Measurements from ENCODE around the gene DDX24. TPM values are rescaled to one million over a fixed set of nuclear protein-coding genes. Genes with fewer than 3 reads are reported as not detected.
A peak's percentile ranks its signal among the peaks of the same experiment; 100 is the strongest.

Gene DDX24
- total RNA-seq, 2 donors from 2014 or later: 110 to 142 TPM

- H3K4me1 ChIP-seq: no peaks in the 10 kb centered on the region
- H3K27me3 ChIP-seq: no peaks in the 10 kb centered on the region
- H3K36me3 ChIP-seq: no peaks in the 10 kb centered on the region
- peak overlapping the region in 1 of 2 donors; percentile 52 for H3K9ac ChIP-seq (ENCODE audit: low read depth in 2 of 2, low read length in 2 of 2)
- DNase-seq: peak; percentile 52
- intact Hi-C loops (cut with DNase I): no loop called here
- H3K27ac ChIP-seq: no peak overlapping the region
- H3K9me3 ChIP-seq: no peaks in the 10 kb centered on the region
- H3K4me3 ChIP-seq: no peak overlapping the region
- TF ChIP-seq, protein P1, sequence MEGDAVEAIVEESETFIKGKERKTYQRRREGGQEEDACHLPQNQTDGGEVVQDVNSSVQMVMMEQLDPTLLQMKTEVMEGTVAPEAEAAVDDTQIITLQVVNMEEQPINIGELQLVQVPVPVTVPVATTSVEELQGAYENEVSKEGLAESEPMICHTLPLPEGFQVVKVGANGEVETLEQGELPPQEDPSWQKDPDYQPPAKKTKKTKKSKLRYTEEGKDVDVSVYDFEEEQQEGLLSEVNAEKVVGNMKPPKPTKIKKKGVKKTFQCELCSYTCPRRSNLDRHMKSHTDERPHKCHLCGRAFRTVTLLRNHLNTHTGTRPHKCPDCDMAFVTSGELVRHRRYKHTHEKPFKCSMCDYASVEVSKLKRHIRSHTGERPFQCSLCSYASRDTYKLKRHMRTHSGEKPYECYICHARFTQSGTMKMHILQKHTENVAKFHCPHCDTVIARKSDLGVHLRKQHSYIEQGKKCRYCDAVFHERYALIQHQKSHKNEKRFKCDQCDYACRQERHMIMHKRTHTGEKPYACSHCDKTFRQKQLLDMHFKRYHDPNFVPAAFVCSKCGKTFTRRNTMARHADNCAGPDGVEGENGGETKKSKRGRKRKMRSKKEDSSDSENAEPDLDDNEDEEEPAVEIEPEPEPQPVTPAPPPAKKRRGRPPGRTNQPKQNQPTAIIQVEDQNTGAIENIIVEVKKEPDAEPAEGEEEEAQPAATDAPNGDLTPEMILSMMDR (IDR thresholded peaks at IDR 0.05): no peak
These were observed 34.1 kb upstream of the DDX24 start for GRCh38 chr14:94115058-94115591.

- DNase-seq: no peak
- no peaks in the 10 kb centered on the region for H3K9me3 ChIP-seq
- intact Hi-C loops (cut with DNase I): no loop called here
- no peaks in the 10 kb centered on the region for H3K27me3 ChIP-seq
- H3K4me3 ChIP-seq: no peak overlapping the region
- H3K36me3 ChIP-seq: no peaks in the 10 kb centered on the region
- no peak overlapping the region for H3K27ac ChIP-seq
- H3K9ac ChIP-seq (ENCODE audit: low read depth in 2 of 2, low read length in 2 of 2): peak overlapping the region in 1 of 2 donors; percentile 52
- TF ChIP-seq, protein P1 (IDR thresholded peaks at IDR 0.05): no peak
- no peaks in the 10 kb centered on the region for H3K4me1 ChIP-seq
These were observed 33.6 kb upstream of the DDX24 start for GRCh38 chr14:94114589-94115057.

DNA sequence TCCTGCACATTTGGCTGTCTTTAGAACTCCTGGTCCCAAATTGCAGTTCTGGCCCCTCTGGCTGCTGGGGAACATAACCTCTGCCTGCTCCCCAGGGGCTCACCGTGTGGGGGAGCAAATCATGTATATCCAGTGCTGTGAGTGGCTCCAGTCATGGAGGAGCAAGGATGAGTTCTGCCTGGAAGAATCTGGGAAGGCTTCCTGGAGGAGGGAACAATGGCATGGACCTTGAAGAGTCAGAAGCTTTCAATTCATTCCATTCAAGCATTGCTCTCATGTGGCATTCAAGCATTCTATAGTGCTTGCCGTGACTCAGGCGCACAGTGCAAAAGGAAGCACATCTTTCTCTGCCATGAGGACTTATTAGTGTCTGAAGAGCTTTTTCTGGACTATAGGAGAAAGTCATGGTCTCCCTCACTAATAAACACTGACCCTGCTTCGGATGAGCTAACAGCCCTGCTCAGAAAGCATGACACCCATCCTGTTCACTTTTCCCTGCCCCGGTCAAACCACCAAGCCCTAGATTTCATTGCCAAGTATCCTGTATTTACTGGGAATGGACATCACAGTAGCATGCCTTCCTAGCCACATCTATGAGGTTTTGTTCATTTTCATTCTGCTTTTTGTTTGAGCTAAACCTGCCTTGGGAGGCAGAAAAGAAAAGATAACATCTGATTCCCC lies 33.0 kb upstream of the DDX24 start:
- TF ChIP-seq, protein P1 (IDR thresholded peaks at IDR 0.05): no peak
- Histone ChIP-seq H3K27ac (peak overlapping the region; percentile 54), H3K36me3 (no peaks in the 10 kb centered on the region), H3K9me3 (no peaks in the 10 kb centered on the region), H3K9ac (ENCODE audit: low read depth in 2 of 2, low read length in 2 of 2) (peak overlapping the region in 1 of 2 donors; percentile 52), H3K27me3 (no peaks in the 10 kb centered on the region), H3K4me1 (no peaks in the 10 kb centered on the region), H3K4me3 (no peak overlapping the region)
- DNase-seq: no peak
- intact Hi-C loops (cut with DNase I): no loop called here

- TF ChIP-seq, protein P1 (IDR thresholded peaks at IDR 0.05): no peak
- Histone ChIP-seq H3K9ac (ENCODE audit: low read depth in 2 of 2, low read length in 2 of 2) (no peak overlapping the region), H3K9me3 (no peaks in the 10 kb centered on the region), H3K4me1 (no peaks in the 10 kb centered on the region), H3K27ac (peak overlapping the region; percentile 54), H3K4me3 (no peak overlapping the region), H3K36me3 (no peaks in the 10 kb centered on the region), H3K27me3 (no peaks in the 10 kb centered on the region)
- intact Hi-C loops (cut with DNase I): no loop called here
- peak; percentile 68 for DNase-seq
These were observed 32.5 kb upstream of the DDX24 start for GRCh38 chr14:94113490-94113889.

GRCh38 chr14:94113073-94113472 lies 32.1 kb upstream of the DDX24 start:
- Histone ChIP-seq H3K9ac (ENCODE audit: low read depth in 2 of 2, low read length in 2 of 2) (peak overlapping the region in 1 of 2 donors; percentile 43), H3K4me3 (no peak overlapping the region), H3K4me1 (no peaks in the 10 kb centered on the region)

More at GRCh38 chr14:94113073-94113472, 32.1 kb upstream of the DDX24 start:
- TF ChIP-seq, protein P1 (IDR thresholded peaks at IDR 0.05): no peak
- peak overlapping the region; percentile 54 for H3K27ac ChIP-seq
- no peaks in the 10 kb centered on the region for H3K9me3 ChIP-seq
- H3K27me3 ChIP-seq: no peaks in the 10 kb centered on the region
- intact Hi-C loops (cut with DNase I): no loop called here
- no peaks in the 10 kb centered on the region for H3K36me3 ChIP-seq
- DNase-seq: no peak

Measured in colonic mucosa (tissue), 4 donors.